MM.1S (cell line): ENCODE data around the gene TSPAN5.

ENCODE experiments used
- CTCF ChIP-seq: fragments of 300-600 bp; sonication (generic); IDR thresholded peaks from 2 replicates; pipeline ENCODE4 v1.5.1; 2016; ENCODE audit warnings: antibody characterized with exemption, low read length, mixed read lengths
- EZH2 ChIP-seq: fragments of 300-600 bp; sonication (generic); optimal IDR thresholded peaks from 2 replicates; pipeline ENCODE3; 2017; ENCODE audit warnings: low read depth, mild to moderate bottlenecking, antibody characterized with exemption, low read length, mixed read lengths

DNA sequence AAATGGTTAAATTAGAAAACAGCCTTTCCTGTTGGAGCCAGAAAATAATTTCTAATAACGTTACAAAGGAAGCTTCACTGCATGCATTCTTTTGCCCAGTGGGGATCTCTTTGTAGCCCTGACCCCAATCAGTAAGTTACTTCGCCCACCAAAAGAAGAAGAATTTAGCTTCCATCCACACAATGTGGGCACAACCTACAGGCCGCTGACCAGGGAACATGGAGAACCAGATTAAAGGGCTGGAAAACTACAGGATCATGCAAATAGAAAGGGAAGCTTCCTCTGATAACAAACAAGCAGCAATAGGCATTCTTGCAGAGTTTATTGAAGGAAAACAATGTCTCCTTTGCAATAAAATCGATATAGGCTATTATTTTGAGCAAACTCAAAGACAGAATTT is 21.3 kb upstream of the TSPAN5 start:
- TF ChIP-seq CTCF (no peak), EZH2 (no peak)
